Breast epithelium (tissue), 4 donors: Measurements from ENCODE around the gene KRT15. TPM values are rescaled to one million over a fixed set of nuclear protein-coding genes. Genes with fewer than 3 reads are reported as not detected.

Experiments
- DNase-seq, 2 donors: peaks; one replicate each; pipeline ENCODE4 v3.0.0-alpha.2; 2019; ENCODE audit warnings: low spot score in 2 of 2
- H3K27ac ChIP-seq, 2 donors: fragments of 200-600 bp; sonication (generic) in 1 of 2; one replicate each; pipeline ENCODE4 v1.5.1; 2016 to 2019; ENCODE audit warnings: mild to moderate bottlenecking in 1 of 2
- H3K27me3 ChIP-seq, 2 donors: fragments of 200-600 bp; sonication (generic) in 1 of 2; one replicate each; pipeline versions ENCODE4 v1.5.1 to v1.6.0; 2017 to 2019; ENCODE audit warnings: control low read depth in 1 of 2, mild to moderate bottlenecking in 1 of 2
- H3K36me3 ChIP-seq: fragments of 200-600 bp; one replicate; pipeline ENCODE4 v1.5.1; 2019
- H3K4me1 ChIP-seq, 2 donors: fragments of 200-600 bp; sonication (generic); one replicate each; pipeline ENCODE4 v1.5.1; 2016 to 2019; ENCODE audit warnings: control low read depth in 1 of 2
- H3K4me3 ChIP-seq, 3 donors: fragments of 200-600 bp; sonication (generic); 1 replicate in 2 of 3; 2 replicates in 1 of 3; pipeline ENCODE4 v1.5.1; 2016 to 2019; ENCODE audit warnings: mild to moderate bottlenecking in 3 of 3, moderate library complexity in 2 of 3
- H3K9me3 ChIP-seq, 2 donors: fragments of 200-600 bp; sonication (generic) in 1 of 2; one replicate each; pipeline ENCODE4 v1.5.1; 2016 to 2019; ENCODE audit warnings: control low read depth in 1 of 2
- CTCF ChIP-seq, 3 donors: fragments of 450-650 bp; IDR thresholded peaks; one replicate each; pipeline ENCODE4 v1.5.1; 2016 to 2017; ENCODE audit warnings: antibody characterized with exemption in 3 of 3, mild to moderate bottlenecking in 3 of 3, moderate library complexity in 3 of 3
- POLR2A ChIP-seq: fragments of 450-650 bp; IDR thresholded peaks from one replicate; pipeline ENCODE4 v1.6.1; 2016; ENCODE audit warnings: antibody characterized with exemption, mild to moderate bottlenecking, moderate library complexity
- POLR2AphosphoS5 ChIP-seq, 3 donors: sonication (generic); formaldehyde crosslinking; IDR thresholded peaks; one replicate each; pipeline ENCODE4 v1.6.1; 2017; ENCODE audit warnings: antibody characterized with exemption in 3 of 3
- intact Hi-C: fragments of 100-400 bp; cut with DNase I; formaldehyde crosslinking; loops from one replicate; pipeline ENCODE4 v1.15.1; 2023; ENCODE audit warnings: low total_unique reads
- total RNA-seq, 3 donors: library from RNA; depleted of rRNA; stranded (reverse); fragments of >200 nt; gene quantifications; one replicate each; pipeline ENCODE4 v1.1.0, GENCODE V29; 2016

Gene KRT15
- total RNA-seq, 3 donors from 2014 or later: 0.80 to 2,244 (median 331) TPM

DNA sequence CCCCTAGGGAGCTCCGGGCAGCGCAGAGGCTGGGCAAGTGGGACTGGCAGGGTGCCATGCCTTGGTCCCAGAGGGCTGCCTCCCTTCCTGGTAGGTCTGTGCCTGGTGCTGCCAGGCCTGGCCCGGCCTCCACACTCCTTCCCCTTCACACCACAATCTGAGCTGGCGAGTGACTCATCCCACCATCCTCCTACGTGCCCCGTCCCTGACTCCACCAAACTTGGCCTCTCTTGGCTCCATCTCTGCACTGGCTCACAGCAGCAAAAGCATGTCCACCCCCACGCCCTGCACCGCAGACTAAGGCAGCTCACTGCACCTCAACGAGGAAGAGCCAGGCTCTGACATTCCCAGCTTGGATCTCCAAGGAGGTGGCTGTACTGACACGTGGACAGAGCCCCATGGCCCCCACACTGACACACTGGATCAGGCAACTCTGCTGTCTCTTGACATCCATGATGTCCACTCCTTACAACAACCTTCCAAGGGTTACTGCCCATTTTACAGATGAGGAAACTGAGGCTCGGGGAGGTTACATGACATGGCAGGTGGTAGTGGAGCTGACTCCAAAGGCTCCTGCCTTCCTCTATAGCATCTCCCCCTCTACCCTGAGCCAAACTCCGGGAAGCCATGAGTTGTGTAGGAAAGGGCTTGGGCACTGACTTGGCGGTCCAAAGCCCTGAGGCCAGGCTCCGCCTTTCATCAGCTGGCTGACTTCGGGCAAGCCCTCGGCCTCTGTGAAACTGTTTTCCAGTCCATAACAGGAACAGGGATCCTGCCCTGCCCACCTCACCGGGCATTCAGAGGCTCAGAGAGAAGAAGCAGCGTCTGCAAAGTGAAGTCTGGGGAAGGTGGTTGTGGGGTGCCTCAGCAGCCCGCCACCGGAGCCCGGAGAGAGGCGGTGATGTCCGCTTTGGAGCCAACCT, 29.5 kb upstream of the KRT15 start:
- intact Hi-C loops: loop anchor here (10.0 kb wide), 1 partner anchor 107 kb away; no protein-coding TSS in a partner anchor
- Histone ChIP-seq H3K27me3 (no peaks in the 10 kb centered on the region), H3K4me3 (peak overlapping the region; percentile 10 to 60 (median 40)), H3K36me3 (no peaks in the 10 kb centered on the region), H3K4me1 (peaks cover 12% of the 10 kb centered on the region in 2 donors), H3K27ac (peak overlapping the region; percentile 78 to 94), H3K9me3 (no peaks in the 10 kb centered on the region)
- TF ChIP-seq POLR2A (no peak), POLR2AphosphoS5 (IDR thresholded peaks at IDR 0.05) (peak in 2 of 3 donors; percentile 10 to 66)
- peak; percentile 84 to 96 for DNase-seq

DNA sequence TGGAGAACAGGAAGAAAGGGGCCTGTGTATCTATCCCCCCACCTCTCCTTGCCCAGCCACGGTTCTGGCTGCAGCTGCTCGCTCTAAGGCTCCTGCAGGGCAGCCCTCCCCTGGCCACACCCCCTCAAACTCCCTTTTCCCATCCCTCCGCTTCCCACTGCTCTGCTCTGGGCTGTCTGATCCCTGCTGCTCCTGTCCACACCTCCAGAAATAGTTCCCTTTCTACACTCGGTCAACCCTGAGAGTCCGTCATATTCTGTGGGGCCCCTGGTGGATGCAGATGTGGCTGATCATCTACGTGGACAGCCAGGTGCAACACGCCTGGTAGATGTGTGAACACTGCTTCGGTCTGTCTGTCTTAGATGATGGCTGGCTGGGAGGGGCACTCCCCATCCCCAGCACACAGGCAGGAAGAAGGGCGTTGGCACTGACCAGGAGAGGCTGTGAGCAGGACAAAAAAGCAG, 28.7 kb upstream of the KRT15 start:
- Histone ChIP-seq H3K36me3 (no peaks in the 10 kb centered on the region), H3K27ac (peak overlapping the region; percentile 78 to 94), H3K4me1 (peaks cover 12% of the 10 kb centered on the region in 2 donors), H3K27me3 (no peaks in the 10 kb centered on the region), H3K9me3 (no peaks in the 10 kb centered on the region), H3K4me3 (peak overlapping the region in 2 of 3 donors; percentile 40 to 60)
- TF ChIP-seq CTCF (IDR thresholded peaks at IDR 0.05) (no peak), POLR2AphosphoS5 (IDR thresholded peaks at IDR 0.05) (no peak), POLR2A (no peak)
- DNase-seq: peak in 1 of 2 donors; percentile 55
- intact Hi-C loops: loop anchor here (10.0 kb wide), 1 partner anchor 107 kb away; no protein-coding TSS in a partner anchor

DNA sequence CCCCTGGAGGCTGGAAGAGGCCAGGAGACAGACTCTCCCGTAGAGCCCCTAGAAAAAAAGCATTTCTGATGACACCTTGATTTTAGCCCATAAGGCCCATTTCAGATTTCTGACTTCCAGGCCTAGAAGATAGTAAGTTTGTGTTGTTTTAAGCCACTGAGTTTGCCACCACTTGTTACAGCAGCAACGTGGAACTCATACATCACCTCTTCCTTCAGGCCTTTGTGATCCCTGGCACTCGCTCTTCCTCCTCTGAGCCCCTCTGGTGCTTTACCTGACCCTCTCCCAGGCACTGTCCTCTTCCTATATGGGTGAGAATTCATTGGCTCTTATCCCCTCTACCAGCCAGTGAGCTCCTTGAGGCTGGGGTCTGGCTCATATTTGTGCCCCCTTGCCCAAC, 28.1 kb upstream of the KRT15 start:
- Histone ChIP-seq H3K27ac (peak overlapping the region; percentile 78 to 94), H3K4me1 (peaks cover 12% of the 10 kb centered on the region in 2 donors), H3K4me3 (no peak overlapping the region), H3K9me3 (no peaks in the 10 kb centered on the region), H3K27me3 (no peaks in the 10 kb centered on the region), H3K36me3 (no peaks in the 10 kb centered on the region)
- TF ChIP-seq POLR2AphosphoS5 (IDR thresholded peaks at IDR 0.05): no peak
- TF ChIP-seq CTCF (IDR thresholded peaks at IDR 0.05): no peak
- no peak for TF ChIP-seq POLR2A
- intact Hi-C loops: loop anchor here (10.0 kb wide), 1 partner anchor 108 kb away; no protein-coding TSS in a partner anchor
- no peak for DNase-seq

- intact Hi-C loops: loop anchor here (10.0 kb wide), 1 partner anchor 109 kb away; no protein-coding TSS in a partner anchor
- Histone ChIP-seq H3K4me3 (no peak overlapping the region), H3K27ac (peak overlapping the region; percentile 27 to 94), H3K27me3 (no peaks in the 10 kb centered on the region), H3K9me3 (no peaks in the 10 kb centered on the region), H3K4me1 (peaks cover 12% of the 10 kb centered on the region in 2 donors), H3K36me3 (no peaks in the 10 kb centered on the region)
- TF ChIP-seq CTCF (IDR thresholded peaks at IDR 0.05): no peak
- TF ChIP-seq POLR2A: no peak
- TF ChIP-seq POLR2AphosphoS5 (IDR thresholded peaks at IDR 0.05): no peak
- no peak for DNase-seq
These were observed 27.2 kb upstream of the KRT15 start for GRCh38 chr17:41545829-41546410.

DNA sequence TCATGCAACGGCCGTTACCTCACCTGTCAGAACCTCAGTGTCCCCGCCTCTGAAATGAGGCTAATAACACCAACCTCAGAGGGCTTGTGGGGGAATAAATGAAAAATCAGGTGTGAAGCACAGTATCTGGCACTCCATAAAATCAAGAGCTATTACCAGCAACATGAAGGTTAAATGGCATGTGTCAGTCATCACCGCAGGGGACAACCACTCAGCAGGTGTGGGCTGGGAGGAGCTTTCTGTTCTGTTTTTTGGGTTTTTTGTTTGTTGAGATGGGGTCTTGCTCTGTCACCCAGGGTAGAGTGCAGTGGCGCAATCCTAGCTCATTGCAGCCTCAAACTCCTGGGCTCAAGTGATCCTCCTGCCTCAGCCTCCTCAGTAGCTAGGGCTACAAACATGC, 26.2 kb upstream of the KRT15 start:
- H3K27ac ChIP-seq: no peak overlapping the region

More for the DNA sequence above, 26.2 kb upstream of the KRT15 start:
- Histone ChIP-seq H3K4me1 (peaks cover 12% of the 10 kb centered on the region in 2 donors), H3K4me3 (no peak overlapping the region), H3K27me3 (no peaks in the 10 kb centered on the region), H3K9me3 (no peaks in the 10 kb centered on the region), H3K36me3 (no peaks in the 10 kb centered on the region)
- no peak for DNase-seq
- intact Hi-C loops: loop anchor here (10.0 kb wide), 1 partner anchor 110 kb away; no protein-coding TSS in a partner anchor
- TF ChIP-seq CTCF (IDR thresholded peaks at IDR 0.05) (no peak), POLR2AphosphoS5 (IDR thresholded peaks at IDR 0.05) (no peak), POLR2A (no peak)
